GM12878 (cell line): ENCODE measurements around the gene TBC1D1. TPM values are rescaled to one million over a fixed set of nuclear protein-coding genes. Genes with fewer than 3 reads are reported as not detected.

Experiments
- ATAC-seq: fragments of 200-7000 bp; cut with Tn5 transposase; 3 replicates; pipeline ENCODE4 v1.9.1; 2020; ENCODE audit warnings: mild to moderate bottlenecking, moderate library complexity
- BruUV-seq: library from RNA; stranded (reverse); fragments of 400-500 nt; replicated peaks from 2 replicates; lab custom pipeline; 2021; lab: Mats Ljungman, UMichigan
- CTCF ChIA-PET: fragments of 300-600 bp; sonication (Branson Sonifier 250); formaldehyde crosslinking; extraction: SDS; loops from one replicate; lab custom pipeline; 2021; ENCODE audit warnings: inconsistent platforms; lab: Yijun Ruan, JAX
- POLR2A ChIA-PET: fragments of 350-600 bp; formaldehyde crosslinking; extraction: SDS; loops from one replicate; lab custom pipeline; 2021; ENCODE audit warnings: inconsistent platforms; lab: Charles Lee
- RAD21 ChIA-PET: fragments of 300-600 bp; sonication (Branson Sonifier 250); formaldehyde crosslinking; loops from one replicate; lab custom pipeline; 2023; ENCODE audit warnings: antibody characterized with exemption; ENCODE audit not compliant: unreplicated experiment; lab: Charles Lee
- SMC1A ChIA-PET: fragments of 300-600 bp; sonication (Branson Sonifier 250); formaldehyde crosslinking; loops from one replicate; lab custom pipeline; 2023; ENCODE audit not compliant: unreplicated experiment, uncharacterized antibody; lab: Charles Lee
- DNase-seq: peaks from one replicate; pipeline ENCODE4 v3.0.0-alpha.2; 2011; ENCODE audit warnings: low read depth, low spot score
- FAIRE-seq: peaks from 3 replicates; lab custom pipeline; 2011; peaks lifted over from hg19 to GRCh38; lab: Jason Lieb, UNC
- H2AFZ ChIP-seq: 2 replicates; pipeline ENCODE4 v1.6.0; 2011; ENCODE audit warnings: low read depth, low read length, control low read depth; ENCODE audit not compliant: control insufficient read depth
- H3K27ac ChIP-seq: 2 replicates; pipeline ENCODE4 v1.5.1; 2011; ENCODE audit warnings: control low read depth; ENCODE audit not compliant: control insufficient read depth, insufficient read depth
- H3K27me3 ChIP-seq, 2 experiments: replicated peaks in 1 of 2; 2 replicates each; pipeline versions ENCODE4 v1.6.0 to v1.6.1; 2011; ENCODE audit warnings: low read length in 1 of 2; ENCODE audit not compliant: control insufficient read depth in 2 of 2, insufficient read depth in 2 of 2
- H3K36me3 ChIP-seq, 2 experiments: 2 replicates each; pipeline ENCODE4 v1.5.1; 2011; ENCODE audit warnings: low read length in 1 of 2; ENCODE audit not compliant: control insufficient read depth in 2 of 2, insufficient read depth in 2 of 2
- H3K4me1 ChIP-seq: 2 replicates; pipeline ENCODE4 v1.6.1; 2011; ENCODE audit warnings: mild to moderate bottlenecking, low read length, moderate library complexity, mixed read lengths; ENCODE audit not compliant: control insufficient read depth, insufficient read depth
- H3K4me2 ChIP-seq: 2 replicates; pipeline ENCODE4 v1.6.0; 2011; ENCODE audit warnings: control low read depth; ENCODE audit not compliant: control insufficient read depth, insufficient read depth
- H3K4me3 ChIP-seq: fragments of 200-600 bp; sonication (generic); 2 replicates; pipeline ENCODE4 v1.5.1; 2016
- H3K79me2 ChIP-seq: 2 replicates; pipeline ENCODE4 v1.6.0; 2011; ENCODE audit warnings: low read length; ENCODE audit not compliant: control insufficient read depth, insufficient read depth
- H3K9ac ChIP-seq: 2 replicates; pipeline ENCODE4 v1.8.0; 2011; ENCODE audit warnings: low read length, control low read depth, mixed read lengths; ENCODE audit not compliant: control insufficient read depth, insufficient read depth
- H3K9me3 ChIP-seq: replicated peaks from 3 replicates; pipeline ENCODE4 v1.5.1; 2011; ENCODE audit warnings: mild to moderate bottlenecking, low read length; ENCODE audit not compliant: control insufficient read depth, insufficient read depth
- H4K20me1 ChIP-seq: 2 replicates; pipeline ENCODE4 v1.6.0; 2011; ENCODE audit not compliant: control insufficient read depth, insufficient read depth
- BCLAF1 ChIP-seq: fragments of 450-650 bp; IDR thresholded peaks from 2 replicates; pipeline ENCODE4 v1.6.1; 2017; ENCODE audit warnings: antibody characterized with exemption, mild to moderate bottlenecking, moderate library complexity
- CBX3 ChIP-seq: fragments of 200-600 bp; sonication (generic); IDR thresholded peaks from 2 replicates; pipeline ENCODE4 v1.6.1; 2016; ENCODE audit warnings: low read depth, borderline replicate concordance
- CUX1 ChIP-seq: IDR thresholded peaks from 2 replicates; pipeline ENCODE4 v1.6.1; 2012; ENCODE audit warnings: improper control_type of control experiment, low read depth, low read length; ENCODE audit not compliant: insufficient replicate concordance
- ESRRA ChIP-seq: IDR thresholded peaks from 2 replicates; pipeline ENCODE4 v1.6.1; 2012; ENCODE audit warnings: mild to moderate bottlenecking, low read length, improper control_type of control experiment
- FOXK2 ChIP-seq: fragments of 450-650 bp; IDR thresholded peaks from 2 replicates; pipeline ENCODE4 v1.6.1; 2017; ENCODE audit warnings: mild to moderate bottlenecking, moderate library complexity
- IKZF2 ChIP-seq, 2 experiments: fragments of 450-650 bp; IDR thresholded peaks; 2 replicates each; pipeline ENCODE4 v1.6.1; 2017; ENCODE audit warnings: mild to moderate bottlenecking in 2 of 2, moderate library complexity in 2 of 2
- MTA2 ChIP-seq: fragments of 450-650 bp; IDR thresholded peaks from 2 replicates; pipeline ENCODE4 v1.6.1; 2016; ENCODE audit warnings: low read depth, mild to moderate bottlenecking, moderate library complexity
- NR2F1 ChIP-seq: fragments of 450-650 bp; conservative IDR thresholded peaks from 2 replicates; pipeline ENCODE4 v1.6.1; 2017; ENCODE audit warnings: mild to moderate bottlenecking
- PAX5 ChIP-seq: IDR thresholded peaks from 2 replicates; pipeline ENCODE4 v1.6.1; 2011; ENCODE audit warnings: low read depth, low read length, borderline replicate concordance
- POLR2AphosphoS2 ChIP-seq: IDR thresholded peaks from 2 replicates; pipeline ENCODE4 v1.6.1; 2011; ENCODE audit warnings: low read depth, mild to moderate bottlenecking, low read length, improper control_type of control experiment, moderate library complexity
- SIX5 ChIP-seq: IDR thresholded peaks from 2 replicates; pipeline ENCODE4 v1.6.1; 2011; ENCODE audit warnings: mild to moderate bottlenecking, low read depth, low read length, moderate library complexity; ENCODE audit not compliant: severe bottlenecking
- WGBS: methylation state at CpG from one replicate; pipeline ENCODE4 v1.1.6; 2016; ENCODE audit warnings: low lambda C conversion rate; ENCODE audit not compliant: insufficient replicate concordance, insufficient coverage; ENCODE audit errors: missing lambda C conversion rate; 5-methylcytosine and 5-hydroxymethylcytosine counted together
- in situ Hi-C: fragments of 300-500 bp; cut with MboI; formaldehyde crosslinking; loops from 9 replicates; pipeline ENCODE4 v1.14.3; 2018; ENCODE audit warnings: mixed read lengths
- intact Hi-C: fragments of 100-400 bp; cut with micrococcal nuclease; formaldehyde crosslinking; loops from one replicate; pipeline ENCODE4 v1.14.2; 2022; ENCODE audit not compliant: unreplicated experiment
- polyA plus RNA-seq, 11 experiments: library from polyadenylated mRNA; depleted of rRNA in 4 of 11; unstranded in 6 of 11; stranded (reverse) in 5 of 11; fragments of >200 nt; fragmentation: Nextera tagmentation in 4 of 11; fragmentation: Illumina TruSeq in 1 of 11; extraction: Ambion mirVana in 4 of 11; extraction: Trizol in 1 of 11; gene quantifications; 1 replicate in 1 of 11; 2 replicates in 10 of 11; pipeline versions ENCODE4 v1.2.1 to v1.2.3, GENCODE V29; 2011 to 2016; ENCODE audit warnings: inconsistent platforms in 2 of 11, missing spikeins in 2 of 11, low read depth in 1 of 11
- total RNA-seq, 4 experiments: library from RNA; depleted of rRNA in 3 of 4; stranded (reverse); fragments of >200 nt in 3 of 4; fragmentation: Illumina TruSeq in 1 of 4; extraction: Trizol in 1 of 4; gene quantifications; 2 replicates each; pipeline versions ENCODE4 v1.2.1 to v1.2.3, GENCODE V29; 2013 to 2021
- TF ChIP-seq, protein P1 (sequence below): IDR thresholded peaks from 2 replicates; pipeline ENCODE4 v1.6.1; 2011; ENCODE audit warnings: mild to moderate bottlenecking, low read depth, low read length, moderate library complexity; ENCODE audit not compliant: insufficient replicate concordance

The TBC1D1 gene
- total and polyA plus RNA-seq, 10 of the 15 experiments (the other 5 are each of a cell fraction or from before 2014, with no cell fraction given), result 5.3 to 102 (median 57.8) TPM

DNA sequence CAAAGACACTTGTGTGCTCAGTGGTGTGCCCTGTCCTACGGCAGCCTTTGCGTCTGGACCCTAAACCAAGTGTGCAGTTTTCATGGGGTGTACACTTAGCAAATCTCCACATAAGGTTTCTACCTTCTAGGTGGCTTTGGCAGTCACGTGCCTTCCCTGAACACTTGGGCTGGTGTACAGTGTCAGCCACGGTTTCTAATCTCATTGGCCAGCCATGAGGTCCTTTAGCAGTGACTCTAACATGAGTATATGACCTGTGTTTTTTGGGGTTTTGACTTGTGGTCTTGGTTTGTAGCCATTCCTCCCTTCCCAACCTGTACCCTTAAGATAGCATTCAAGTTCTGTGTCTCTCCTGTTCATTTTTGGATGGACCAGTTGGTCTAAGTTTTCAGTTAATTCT is 145.7 kb downstream of the TBC1D1 start:
- H3K9ac ChIP-seq, result no peak overlapping the region
- intact Hi-C loops, result no loop called here
- H3K27me3 ChIP-seq, result no peaks in the 10 kb centered on the region
- H3K4me3 ChIP-seq, result no peak overlapping the region
- no peaks in the 10 kb centered on the region for H3K9me3 ChIP-seq
- in situ Hi-C loops, result loop anchor here (10.0 kb wide), 1 partner anchor 582 kb away; a partner anchor contains a TSS
- H4K20me1 ChIP-seq, result no peaks in the 10 kb centered on the region
- 94% methylated on average over 4 of the region's 4 CpGs for WGBS
- H3K79me2 ChIP-seq, result no peaks in the 10 kb centered on the region
- ChIA-PET POLR2A (no interaction called here), CTCF (interaction anchor here (0.6 to 5.4 kb wide), 11 partner anchors 14 to 704 kb away, joined by 3 to 65 read pairs (median 7); no protein-coding TSS in a partner anchor), RAD21 (interaction anchor here (0.8 to 3.1 kb wide), 5 partner anchors 17 to 435 kb away, joined by 3 to 24 read pairs (median 16); partner anchors contain the start of gene PGM2), SMC1A (interaction anchor here (1.1 to 6.9 kb wide), 8 partner anchors 141 to 584 kb away, joined by 3 to 103 read pairs (median 10); no protein-coding TSS in a partner anchor)
- FAIRE-seq (no peak), DNase-seq (no peak), ATAC-seq (no peak)
- no peak overlapping the region for H3K27ac ChIP-seq
- H2AFZ ChIP-seq, result no peak overlapping the region
- no peaks in the 10 kb centered on the region for H3K4me1 ChIP-seq
- peaks cover 2 to 9% of the 10 kb centered on the region in 2 experiments; a peak in 2 of 4 replicates for H3K36me3 ChIP-seq
- no TSS peak for BruUV-seq
- no peak overlapping the region for H3K4me2 ChIP-seq
- TF ChIP-seq IKZF2 (IDR thresholded peaks at IDR 0.05), result no peak
- no peak for TF ChIP-seq NR2F1
- TF ChIP-seq, protein P1, sequence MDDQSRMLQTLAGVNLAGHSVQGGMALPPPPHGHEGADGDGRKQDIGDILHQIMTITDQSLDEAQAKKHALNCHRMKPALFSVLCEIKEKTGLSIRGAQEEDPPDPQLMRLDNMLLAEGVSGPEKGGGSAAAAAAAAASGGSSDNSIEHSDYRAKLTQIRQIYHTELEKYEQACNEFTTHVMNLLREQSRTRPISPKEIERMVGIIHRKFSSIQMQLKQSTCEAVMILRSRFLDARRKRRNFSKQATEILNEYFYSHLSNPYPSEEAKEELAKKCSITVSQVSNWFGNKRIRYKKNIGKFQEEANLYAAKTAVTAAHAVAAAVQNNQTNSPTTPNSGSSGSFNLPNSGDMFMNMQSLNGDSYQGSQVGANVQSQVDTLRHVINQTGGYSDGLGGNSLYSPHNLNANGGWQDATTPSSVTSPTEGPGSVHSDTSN, result no peak
- TF ChIP-seq MTA2, result no peak
- no peak for TF ChIP-seq POLR2AphosphoS2
- no peak for TF ChIP-seq CUX1
- no peak for TF ChIP-seq CBX3
- no peak for TF ChIP-seq BCLAF1
- no peak for TF ChIP-seq ESRRA
- no peak for TF ChIP-seq PAX5
- no peak for TF ChIP-seq SIX5
- TF ChIP-seq FOXK2, result no peak
